GM12864 (cell line): ENCODE data around the gene MND1.

Experiments
- DNase-seq: peaks from one replicate; pipeline ENCODE4 v3.0.0-alpha.2; 2011; ENCODE audit warnings: low read depth
- H3K4me3 ChIP-seq: 2 replicates; pipeline ENCODE4 v1.5.1; 2011; ENCODE audit warnings: mild to moderate bottlenecking, low read depth, low read length, control low read depth
- TF ChIP-seq, protein P1 (sequence below): IDR thresholded peaks from 2 replicates; pipeline ENCODE4 v1.5.1; 2011; ENCODE audit warnings: low read depth, mild to moderate bottlenecking, moderate library complexity, low read length, control low read depth, inconsistent platforms; ENCODE audit errors: missing control alignments

Gene MND1

DNA sequence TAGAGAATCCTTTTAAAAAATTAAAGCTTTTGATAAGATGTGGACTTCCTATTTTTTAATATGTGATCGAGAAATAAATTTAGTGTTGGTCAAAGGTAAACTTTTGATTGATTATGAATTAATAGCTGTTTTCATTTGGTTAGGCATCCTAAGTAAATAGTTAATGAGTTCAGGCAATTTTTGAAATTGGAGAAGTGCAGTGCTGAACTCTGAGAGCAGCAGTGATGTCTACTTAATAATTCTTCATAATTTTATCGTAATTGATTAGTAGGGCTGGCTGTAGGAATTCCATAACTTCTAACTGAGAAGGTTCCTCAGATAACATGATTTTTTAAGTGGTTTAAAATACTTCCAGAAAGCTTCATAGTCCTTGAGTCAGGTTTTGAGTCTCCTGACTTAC is 1.5 kb downstream of the MND1 start:
- TF ChIP-seq, protein P1, sequence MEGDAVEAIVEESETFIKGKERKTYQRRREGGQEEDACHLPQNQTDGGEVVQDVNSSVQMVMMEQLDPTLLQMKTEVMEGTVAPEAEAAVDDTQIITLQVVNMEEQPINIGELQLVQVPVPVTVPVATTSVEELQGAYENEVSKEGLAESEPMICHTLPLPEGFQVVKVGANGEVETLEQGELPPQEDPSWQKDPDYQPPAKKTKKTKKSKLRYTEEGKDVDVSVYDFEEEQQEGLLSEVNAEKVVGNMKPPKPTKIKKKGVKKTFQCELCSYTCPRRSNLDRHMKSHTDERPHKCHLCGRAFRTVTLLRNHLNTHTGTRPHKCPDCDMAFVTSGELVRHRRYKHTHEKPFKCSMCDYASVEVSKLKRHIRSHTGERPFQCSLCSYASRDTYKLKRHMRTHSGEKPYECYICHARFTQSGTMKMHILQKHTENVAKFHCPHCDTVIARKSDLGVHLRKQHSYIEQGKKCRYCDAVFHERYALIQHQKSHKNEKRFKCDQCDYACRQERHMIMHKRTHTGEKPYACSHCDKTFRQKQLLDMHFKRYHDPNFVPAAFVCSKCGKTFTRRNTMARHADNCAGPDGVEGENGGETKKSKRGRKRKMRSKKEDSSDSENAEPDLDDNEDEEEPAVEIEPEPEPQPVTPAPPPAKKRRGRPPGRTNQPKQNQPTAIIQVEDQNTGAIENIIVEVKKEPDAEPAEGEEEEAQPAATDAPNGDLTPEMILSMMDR = no peak
- no peak for DNase-seq
- peak overlapping the region; percentile 81 for H3K4me3 ChIP-seq

DNA sequence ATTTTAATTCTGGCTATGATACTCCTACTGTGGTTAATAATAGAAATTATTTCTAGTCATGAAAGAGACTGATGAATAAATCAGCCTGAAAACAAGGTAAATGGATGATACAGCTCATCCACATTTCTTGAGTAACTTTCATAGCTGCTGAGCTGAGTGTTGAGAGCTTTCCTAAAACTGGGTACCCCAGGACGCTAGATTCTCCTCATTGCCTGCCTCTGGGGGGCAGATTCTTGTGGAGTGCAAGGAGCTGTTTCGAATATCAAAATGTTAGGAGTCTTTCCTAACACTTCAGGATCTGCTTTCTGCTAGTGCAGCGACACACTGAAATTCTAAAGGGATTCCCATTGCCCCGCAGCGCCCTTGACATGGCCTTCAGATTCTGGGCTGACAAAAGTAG is 2.1 kb downstream of the MND1 start:
- TF ChIP-seq, protein P1 = no peak
- no peak for DNase-seq
- peak overlapping the region; percentile 15; the same call in 1 of the 2 replicates for H3K4me3 ChIP-seq

DNA sequence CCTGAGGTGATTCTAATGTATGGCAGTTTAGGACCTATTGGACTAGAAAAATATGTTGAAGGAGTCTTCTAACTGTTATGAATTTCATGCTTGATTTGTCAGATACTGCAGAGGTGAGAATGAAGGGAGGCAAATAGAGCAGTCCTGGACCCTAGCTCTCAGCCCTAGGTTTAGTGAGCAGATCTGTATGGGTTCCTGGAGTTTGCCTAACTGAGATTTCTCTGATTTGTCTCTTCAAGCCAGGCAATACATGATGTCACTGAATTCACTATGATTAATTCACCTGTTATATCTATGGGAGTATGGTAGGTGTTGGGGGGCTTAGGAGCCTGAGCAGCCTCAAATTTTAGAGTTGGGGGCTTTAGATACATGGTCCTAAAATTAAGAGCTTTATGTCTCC is 2.6 kb downstream of the MND1 start:
- DNase-seq = no peak
- H3K4me3 ChIP-seq = no peak overlapping the region; the same call in 1 of the 2 replicates
- TF ChIP-seq, protein P1 = no peak

DNA sequence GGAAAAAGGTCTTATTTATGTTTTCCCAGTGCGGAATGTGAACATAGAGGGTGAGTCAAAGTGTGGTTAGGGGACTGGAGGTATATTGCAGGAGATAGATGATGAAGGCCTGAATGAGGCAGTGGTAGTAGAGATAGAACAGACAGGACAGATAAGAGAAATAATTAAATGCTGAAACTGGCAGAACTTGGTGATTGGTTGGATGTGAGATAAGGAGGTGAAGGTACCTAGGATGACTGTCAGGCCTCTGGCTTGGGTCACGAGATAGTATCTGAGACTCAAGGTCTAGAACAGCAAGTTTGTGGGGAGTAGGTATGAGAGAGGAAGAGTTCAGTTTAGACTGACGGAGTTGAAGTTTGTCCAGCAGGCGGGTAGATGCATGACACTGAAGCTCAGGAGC is 3.5 kb downstream of the MND1 start:
- TF ChIP-seq, protein P1 = no peak
- no peak for DNase-seq
- no peak overlapping the region for H3K4me3 ChIP-seq

DNA sequence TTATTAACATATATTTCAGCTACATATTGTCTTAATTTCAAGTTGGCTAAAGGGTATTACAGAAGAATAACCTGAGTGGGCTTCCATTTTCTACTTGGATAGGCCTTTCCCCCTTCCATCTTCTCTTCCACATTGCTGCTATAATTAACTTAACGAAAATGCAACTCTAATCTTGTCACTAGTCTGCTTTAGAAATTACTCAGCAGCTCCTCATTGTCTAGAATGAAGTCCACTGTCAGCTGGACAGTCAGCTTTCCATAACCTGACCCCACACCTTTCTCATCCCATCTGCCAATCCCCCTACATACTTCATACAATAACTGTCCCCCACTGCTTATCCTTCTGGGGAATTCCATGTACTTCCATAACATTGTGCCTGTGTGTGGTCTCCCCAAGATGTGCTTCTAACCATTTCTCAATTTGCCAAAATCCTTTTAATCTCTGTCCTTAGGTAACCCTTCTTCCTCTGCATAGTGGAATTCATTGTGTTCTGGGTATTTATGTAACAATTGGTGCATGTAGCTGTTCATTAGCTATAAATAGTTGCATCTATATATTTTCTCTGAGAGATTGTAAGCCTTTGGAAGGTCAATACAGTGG is 4.8 kb downstream of the MND1 start:
- TF ChIP-seq, protein P1 = no peak
- no peak for DNase-seq
- no peak overlapping the region for H3K4me3 ChIP-seq

DNA sequence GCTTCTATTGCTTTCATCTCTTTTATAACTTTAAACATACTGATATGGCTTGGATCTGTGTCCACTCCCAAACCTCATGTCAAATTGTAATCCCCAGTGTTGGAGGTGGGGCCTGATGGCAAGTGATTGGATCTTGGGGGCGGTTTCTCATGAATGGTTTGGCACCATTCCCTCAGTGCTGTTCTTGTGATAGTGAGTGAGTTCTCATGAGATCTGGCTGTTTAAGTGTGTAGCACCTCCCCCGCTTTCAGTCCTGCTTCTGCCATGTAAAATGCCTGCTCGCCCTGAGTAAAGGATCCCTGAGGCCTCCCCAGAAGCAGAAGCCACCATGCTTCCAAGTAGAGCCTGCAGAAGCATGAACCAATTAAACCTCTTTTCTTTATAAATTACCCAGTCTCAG is 17.7 kb downstream of the MND1 start:
- DNase-seq = no peak
- TF ChIP-seq, protein P1 = no peak
- H3K4me3 ChIP-seq = no peak overlapping the region

DNA sequence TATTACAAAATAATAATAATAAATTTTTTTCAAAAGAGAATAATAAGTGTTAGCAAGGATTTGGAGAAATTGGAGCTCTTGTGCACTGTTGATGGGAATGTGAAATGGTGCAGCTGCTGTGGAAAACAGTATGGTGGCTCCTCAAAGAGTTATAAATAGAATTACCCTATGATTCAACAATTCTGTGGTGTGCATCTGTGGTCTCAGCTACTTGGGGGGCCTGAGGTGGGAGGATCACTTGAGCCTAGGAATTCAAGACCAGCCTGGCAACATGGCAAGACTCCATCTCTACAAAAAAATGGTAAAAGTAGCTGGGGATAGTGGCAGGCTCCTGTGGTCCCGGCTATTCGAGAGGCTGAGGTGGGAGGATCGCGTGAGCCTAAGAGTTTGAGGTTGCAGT is 19.6 kb downstream of the MND1 start:
- TF ChIP-seq, protein P1 = no peak
- DNase-seq = no peak
- no peak overlapping the region for H3K4me3 ChIP-seq
